Peyer's patch (tissue), 4 donors: ENCODE data around the gene OR4F15.

ENCODE experiments used
- POLR2A ChIP-seq, 2 donors: fragments of 450-650 bp; IDR thresholded peaks; one replicate each; pipeline ENCODE4 v1.5.1; 2017; ENCODE audit warnings: antibody characterized with exemption in 2 of 2, mild to moderate bottlenecking in 2 of 2, moderate library complexity in 2 of 2
- TF ChIP-seq, protein P1 (sequence below), 6 experiments: fragments of 450-650 bp in 4 of 6; fragments of 200-600 bp in 2 of 6; sonication (generic) in 1 of 6; IDR thresholded peaks; one replicate each; pipeline ENCODE4 v1.5.1; 2017 to 2019; ENCODE audit warnings: antibody characterized with exemption in 6 of 6, mild to moderate bottlenecking in 3 of 6, moderate library complexity in 1 of 6

DNA sequence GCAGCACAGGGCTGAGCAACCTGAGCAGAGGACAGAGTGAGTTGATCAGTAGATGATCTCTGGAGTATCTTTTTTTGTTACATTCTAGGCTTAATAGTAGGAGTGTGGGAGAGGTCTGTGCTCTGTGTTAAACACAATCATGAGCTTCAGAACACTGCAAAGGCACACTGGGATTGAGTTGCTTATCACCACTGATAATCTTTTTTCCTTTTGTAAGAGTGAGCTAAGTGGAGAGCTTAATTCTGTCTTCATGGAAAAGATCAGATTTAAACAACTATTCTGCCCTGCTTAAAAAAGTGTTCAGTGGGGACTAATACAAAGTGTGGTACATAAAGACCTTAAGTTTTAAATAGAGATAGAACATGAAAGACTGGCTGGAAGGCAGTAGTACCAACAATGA lies 7.6 kb upstream of the OR4F15 start:
- TF ChIP-seq, protein P1, sequence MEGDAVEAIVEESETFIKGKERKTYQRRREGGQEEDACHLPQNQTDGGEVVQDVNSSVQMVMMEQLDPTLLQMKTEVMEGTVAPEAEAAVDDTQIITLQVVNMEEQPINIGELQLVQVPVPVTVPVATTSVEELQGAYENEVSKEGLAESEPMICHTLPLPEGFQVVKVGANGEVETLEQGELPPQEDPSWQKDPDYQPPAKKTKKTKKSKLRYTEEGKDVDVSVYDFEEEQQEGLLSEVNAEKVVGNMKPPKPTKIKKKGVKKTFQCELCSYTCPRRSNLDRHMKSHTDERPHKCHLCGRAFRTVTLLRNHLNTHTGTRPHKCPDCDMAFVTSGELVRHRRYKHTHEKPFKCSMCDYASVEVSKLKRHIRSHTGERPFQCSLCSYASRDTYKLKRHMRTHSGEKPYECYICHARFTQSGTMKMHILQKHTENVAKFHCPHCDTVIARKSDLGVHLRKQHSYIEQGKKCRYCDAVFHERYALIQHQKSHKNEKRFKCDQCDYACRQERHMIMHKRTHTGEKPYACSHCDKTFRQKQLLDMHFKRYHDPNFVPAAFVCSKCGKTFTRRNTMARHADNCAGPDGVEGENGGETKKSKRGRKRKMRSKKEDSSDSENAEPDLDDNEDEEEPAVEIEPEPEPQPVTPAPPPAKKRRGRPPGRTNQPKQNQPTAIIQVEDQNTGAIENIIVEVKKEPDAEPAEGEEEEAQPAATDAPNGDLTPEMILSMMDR (IDR thresholded peaks at IDR 0.05) = no peak
- TF ChIP-seq POLR2A (IDR thresholded peaks at IDR 0.05) = no peak
